NB4 (cell line): ENCODE results near the gene OGDHL.

Experiments used
- POLR2A ChIP-seq: IDR thresholded peaks from 2 replicates; pipeline ENCODE4 v1.6.1; 2011; ENCODE audit warnings: mild to moderate bottlenecking; ENCODE audit not compliant: insufficient read length; ENCODE audit errors: extremely low read depth
- TF ChIP-seq, protein P1 (sequence below): IDR thresholded peaks from 2 replicates; pipeline ENCODE4 v1.6.1; 2011; ENCODE audit warnings: low read depth, low read length
- TF ChIP-seq, protein P2 (sequence below): IDR thresholded peaks from one replicate; pipeline ENCODE4 v1.5.1; 2012; ENCODE audit warnings: low read depth, low read length

DNA sequence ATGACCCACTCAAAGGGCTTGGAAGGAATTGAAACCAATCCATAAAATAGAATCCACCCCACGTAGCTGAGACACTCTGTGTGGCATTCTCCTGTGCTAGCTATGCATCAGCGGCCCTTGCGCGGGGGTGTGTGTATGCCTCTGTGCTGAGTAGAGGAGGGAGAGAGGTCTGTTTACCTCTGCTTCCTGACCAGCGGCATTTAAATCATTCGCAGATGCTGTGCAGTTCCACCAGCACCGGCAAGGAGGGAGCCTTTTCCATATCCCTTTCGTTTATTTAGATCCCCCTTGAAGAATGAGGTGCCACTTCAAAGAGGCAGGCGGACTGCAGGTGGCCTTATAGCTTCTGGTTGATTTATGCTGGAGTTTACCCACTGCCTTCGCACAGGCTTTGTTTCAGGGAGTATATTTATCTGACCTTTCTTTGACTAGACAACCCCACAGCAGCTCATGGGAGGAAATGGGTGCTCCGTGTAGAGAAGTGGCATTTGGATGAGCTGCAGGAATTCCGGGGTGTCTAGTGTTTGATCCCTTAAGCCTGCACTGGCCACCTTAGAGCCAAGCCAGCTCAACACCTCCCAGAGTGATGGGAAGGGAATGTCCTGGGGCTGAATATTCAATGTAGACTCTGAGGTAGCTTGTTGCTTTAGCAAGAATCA is 71.3 kb downstream of the OGDHL start:
- TF ChIP-seq POLR2A, result no peak
- TF ChIP-seq, protein P1, sequence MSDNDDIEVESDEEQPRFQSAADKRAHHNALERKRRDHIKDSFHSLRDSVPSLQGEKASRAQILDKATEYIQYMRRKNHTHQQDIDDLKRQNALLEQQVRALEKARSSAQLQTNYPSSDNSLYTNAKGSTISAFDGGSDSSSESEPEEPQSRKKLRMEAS, result no peak
- TF ChIP-seq, protein P2, sequence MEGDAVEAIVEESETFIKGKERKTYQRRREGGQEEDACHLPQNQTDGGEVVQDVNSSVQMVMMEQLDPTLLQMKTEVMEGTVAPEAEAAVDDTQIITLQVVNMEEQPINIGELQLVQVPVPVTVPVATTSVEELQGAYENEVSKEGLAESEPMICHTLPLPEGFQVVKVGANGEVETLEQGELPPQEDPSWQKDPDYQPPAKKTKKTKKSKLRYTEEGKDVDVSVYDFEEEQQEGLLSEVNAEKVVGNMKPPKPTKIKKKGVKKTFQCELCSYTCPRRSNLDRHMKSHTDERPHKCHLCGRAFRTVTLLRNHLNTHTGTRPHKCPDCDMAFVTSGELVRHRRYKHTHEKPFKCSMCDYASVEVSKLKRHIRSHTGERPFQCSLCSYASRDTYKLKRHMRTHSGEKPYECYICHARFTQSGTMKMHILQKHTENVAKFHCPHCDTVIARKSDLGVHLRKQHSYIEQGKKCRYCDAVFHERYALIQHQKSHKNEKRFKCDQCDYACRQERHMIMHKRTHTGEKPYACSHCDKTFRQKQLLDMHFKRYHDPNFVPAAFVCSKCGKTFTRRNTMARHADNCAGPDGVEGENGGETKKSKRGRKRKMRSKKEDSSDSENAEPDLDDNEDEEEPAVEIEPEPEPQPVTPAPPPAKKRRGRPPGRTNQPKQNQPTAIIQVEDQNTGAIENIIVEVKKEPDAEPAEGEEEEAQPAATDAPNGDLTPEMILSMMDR, result no peak
